Measurements from ENCODE around the gene NFX1. TPM values are rescaled to one million over a fixed set of nuclear protein-coding genes. Genes with fewer than 3 reads are reported as not detected.
A peak's percentile ranks its signal among the peaks of the same experiment; 100 is the strongest.

The NFX1 gene
- total RNA-seq = 10 to 100 TPM; 22.6 to 29.2 (median 24.8) TPM
- long read RNA-seq, partial matches to known transcripts = 4 of 6 reads
- long read RNA-seq, other reads (novel, unspliced or antisense) = 2 of 6 reads

DNA sequence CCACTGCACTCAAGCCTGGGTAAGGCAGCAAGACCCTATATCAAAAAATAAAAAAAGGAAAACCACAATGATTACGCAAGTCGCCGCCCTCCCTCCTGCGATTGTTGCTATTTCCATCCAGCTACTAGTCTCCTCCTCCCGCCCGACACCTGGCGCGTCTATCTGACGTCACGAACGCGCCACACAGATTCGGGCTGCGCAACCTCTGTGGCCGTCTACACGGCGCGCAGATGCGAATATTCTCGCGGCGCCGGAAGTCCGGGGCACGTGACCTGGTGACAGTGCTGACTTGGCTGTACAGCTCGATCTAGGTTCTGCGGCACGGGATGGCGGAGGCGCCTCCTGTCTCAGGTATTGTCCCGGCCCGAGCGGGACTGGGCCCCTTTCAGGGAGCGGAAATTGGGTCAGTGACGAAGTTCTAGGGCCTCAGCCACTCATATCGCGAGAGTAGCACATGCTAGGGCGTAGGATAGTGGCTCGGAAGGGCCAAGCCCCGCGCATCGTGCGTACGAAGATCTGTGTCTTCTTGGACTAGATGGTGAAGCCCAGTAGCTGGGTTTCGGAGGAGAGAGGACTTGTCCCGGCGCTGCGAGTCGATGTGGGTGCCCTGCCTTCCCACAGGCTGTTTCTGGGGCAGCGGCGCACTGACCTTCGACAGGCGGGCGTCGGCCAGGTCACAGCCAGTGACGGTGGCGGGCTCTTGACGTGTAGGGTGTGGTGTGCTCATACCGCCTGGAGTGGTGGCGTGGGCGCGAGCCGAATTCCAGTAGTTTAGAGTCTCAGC lies at the start of gene NFX1:
Gene NFX1 (plus strand): TSS at position 270 of the 784 bp plus-strand sequence. CDS start 57 bp downstream, at position 327.
- Histone ChIP-seq H3K36me3 (peaks cover 0 to 8% (median 3%) of the 10 kb centered on the region in 4 donors), H3K4me1 (peaks cover 0 to 48% (median 19%) of the 10 kb centered on the region in 4 donors), H3K9me3 (no peaks in the 10 kb centered on the region), H3K27me3 (no peaks in the 10 kb centered on the region), H3K27ac (peak within 1 kb of the TSS; percentile 99 to 100 (median 99)), H3K4me3 (peak within 1 kb of the TSS; percentile 88 to 98 (median 97))
- ATAC-seq (peak; percentile 75 to 89 (median 84)), DNase-seq (peak; percentile 97 to 98 (median 98))
- intact Hi-C loops (cut with DNase I) = no loop called here
- peak; percentile 89 for TF ChIP-seq POLR2A (IDR thresholded peaks at IDR 0.05)
- TF ChIP-seq, protein P1, sequence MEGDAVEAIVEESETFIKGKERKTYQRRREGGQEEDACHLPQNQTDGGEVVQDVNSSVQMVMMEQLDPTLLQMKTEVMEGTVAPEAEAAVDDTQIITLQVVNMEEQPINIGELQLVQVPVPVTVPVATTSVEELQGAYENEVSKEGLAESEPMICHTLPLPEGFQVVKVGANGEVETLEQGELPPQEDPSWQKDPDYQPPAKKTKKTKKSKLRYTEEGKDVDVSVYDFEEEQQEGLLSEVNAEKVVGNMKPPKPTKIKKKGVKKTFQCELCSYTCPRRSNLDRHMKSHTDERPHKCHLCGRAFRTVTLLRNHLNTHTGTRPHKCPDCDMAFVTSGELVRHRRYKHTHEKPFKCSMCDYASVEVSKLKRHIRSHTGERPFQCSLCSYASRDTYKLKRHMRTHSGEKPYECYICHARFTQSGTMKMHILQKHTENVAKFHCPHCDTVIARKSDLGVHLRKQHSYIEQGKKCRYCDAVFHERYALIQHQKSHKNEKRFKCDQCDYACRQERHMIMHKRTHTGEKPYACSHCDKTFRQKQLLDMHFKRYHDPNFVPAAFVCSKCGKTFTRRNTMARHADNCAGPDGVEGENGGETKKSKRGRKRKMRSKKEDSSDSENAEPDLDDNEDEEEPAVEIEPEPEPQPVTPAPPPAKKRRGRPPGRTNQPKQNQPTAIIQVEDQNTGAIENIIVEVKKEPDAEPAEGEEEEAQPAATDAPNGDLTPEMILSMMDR (IDR thresholded peaks at IDR 0.05) = no peak
- WGBS (ENCODE audit: insufficient coverage, low coverage, low lambda C conversion rate, missing lambda C conversion rate) = 0% methylated on average over 12 of the region's 63 CpGs

DNA sequence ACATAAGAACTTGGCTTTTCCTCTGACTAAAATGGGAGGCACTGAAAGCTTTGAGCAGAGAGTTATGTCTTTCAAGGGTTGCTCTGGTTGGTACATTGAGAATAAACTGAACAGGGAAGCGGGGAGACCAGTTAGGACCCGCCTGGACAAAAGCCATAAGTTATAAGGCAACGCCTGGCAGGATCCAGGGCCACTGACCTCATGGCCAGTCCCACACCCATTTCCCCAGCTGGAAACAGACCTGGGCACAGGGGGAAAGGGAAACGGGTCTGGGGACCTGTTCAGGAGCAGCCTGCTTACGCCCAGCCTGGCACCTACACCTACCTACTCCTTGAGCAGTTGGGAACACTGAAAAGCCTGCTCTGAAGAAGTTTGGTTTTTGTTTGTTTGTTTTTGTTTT lies 49.0 kb upstream of the NFX1 start:
- H3K9me3 ChIP-seq = no peaks in the 10 kb centered on the region
- H3K36me3 ChIP-seq = no peaks in the 10 kb centered on the region
- no peak overlapping the region for H3K27ac ChIP-seq
- TF ChIP-seq POLR2A (IDR thresholded peaks at IDR 0.05) = no peak
- TF ChIP-seq, protein P1 (IDR thresholded peaks at IDR 0.05) = no peak
- no peak overlapping the region for H3K4me3 ChIP-seq
- H3K4me1 ChIP-seq = no peaks in the 10 kb centered on the region
- no peaks in the 10 kb centered on the region for H3K27me3 ChIP-seq
- 40% methylated on average over 1 of the region's 5 CpGs for WGBS (ENCODE audit: insufficient coverage, low coverage, low lambda C conversion rate, missing lambda C conversion rate)
- intact Hi-C loops (cut with DNase I) = no loop called here
- no peak for DNase-seq
- no peak for ATAC-seq

DNA sequence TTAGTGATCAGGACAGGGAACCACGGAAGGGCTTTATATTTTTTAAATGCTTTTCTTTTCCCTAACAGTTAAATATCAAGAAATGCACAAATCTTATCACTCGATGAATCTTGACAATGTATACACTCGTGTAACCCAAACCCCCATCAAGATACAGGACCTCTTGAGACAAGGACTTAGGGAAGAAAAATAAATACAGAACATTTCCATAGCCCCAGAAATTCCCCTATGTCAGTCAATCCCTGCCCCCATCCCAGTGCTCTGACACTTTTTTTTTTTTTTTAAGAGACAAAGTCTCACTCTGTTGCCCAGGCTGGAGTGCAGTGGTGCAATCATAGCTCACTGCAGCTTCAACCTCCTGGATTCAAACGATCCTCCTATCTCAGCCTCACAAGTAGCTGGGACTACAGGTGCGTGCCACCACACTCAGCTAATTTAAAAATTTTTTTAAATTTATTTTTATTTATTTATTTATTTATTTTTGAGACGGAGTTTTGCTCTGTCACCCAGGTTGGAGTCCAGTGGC lies 47.6 kb upstream of the NFX1 start:
- TF ChIP-seq, protein P1 (IDR thresholded peaks at IDR 0.05) = no peak
- no peak for TF ChIP-seq POLR2A (IDR thresholded peaks at IDR 0.05)
- no peak overlapping the region for H3K27ac ChIP-seq
- DNase-seq (no peak), ATAC-seq (no peak)
- no peaks in the 10 kb centered on the region for H3K27me3 ChIP-seq
- no peaks in the 10 kb centered on the region for H3K36me3 ChIP-seq
- H3K4me1 ChIP-seq = no peaks in the 10 kb centered on the region
- H3K4me3 ChIP-seq = no peak overlapping the region
- intact Hi-C loops (cut with DNase I) = no loop called here
- 61% methylated on average over 4 of the region's 6 CpGs for WGBS (ENCODE audit: insufficient coverage, low coverage, low lambda C conversion rate, missing lambda C conversion rate)
- no peaks in the 10 kb centered on the region for H3K9me3 ChIP-seq

DNA sequence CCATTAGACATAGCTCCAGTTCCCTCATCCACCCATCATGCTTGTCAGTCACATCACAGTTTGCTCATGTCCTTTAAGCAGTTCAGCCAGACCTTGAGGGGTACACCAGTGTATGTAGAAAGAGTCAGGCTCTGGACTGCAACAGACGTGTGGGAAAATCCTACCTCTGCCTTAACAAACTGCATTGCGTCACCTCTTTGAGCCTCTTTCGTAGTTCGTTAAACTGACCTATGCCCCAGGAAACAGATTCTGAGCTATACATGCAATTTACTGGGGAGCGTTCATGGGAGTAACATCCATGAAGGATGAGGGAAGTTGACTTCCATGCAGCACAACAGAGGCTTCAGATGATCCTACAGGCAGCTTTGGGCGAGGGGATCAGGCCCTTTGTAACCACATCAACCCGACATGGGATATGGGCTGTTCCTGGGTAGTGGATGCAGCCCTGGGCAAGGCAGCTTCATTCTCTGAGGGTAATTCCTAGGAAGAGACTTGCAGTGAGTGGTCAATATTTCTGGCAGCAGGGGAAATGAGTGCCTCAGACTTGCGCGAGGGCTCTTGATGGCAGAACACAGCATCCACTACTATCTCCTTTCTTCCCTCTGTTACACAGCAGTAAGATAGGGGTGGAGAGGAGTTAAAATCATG lies 46.1 kb upstream of the NFX1 start:
- WGBS (ENCODE audit: insufficient coverage, low coverage, low lambda C conversion rate, missing lambda C conversion rate) = 55% methylated on average over 5 of the region's 9 CpGs
- ATAC-seq (no peak), DNase-seq (no peak)
- TF ChIP-seq POLR2A (IDR thresholded peaks at IDR 0.05) = no peak
- no peaks in the 10 kb centered on the region for H3K36me3 ChIP-seq
- H3K27me3 ChIP-seq = no peaks in the 10 kb centered on the region
- H3K4me1 ChIP-seq = no peaks in the 10 kb centered on the region
- H3K9me3 ChIP-seq = no peaks in the 10 kb centered on the region
- H3K27ac ChIP-seq = no peak overlapping the region
- H3K4me3 ChIP-seq = no peak overlapping the region
- intact Hi-C loops (cut with DNase I) = no loop called here

DNA sequence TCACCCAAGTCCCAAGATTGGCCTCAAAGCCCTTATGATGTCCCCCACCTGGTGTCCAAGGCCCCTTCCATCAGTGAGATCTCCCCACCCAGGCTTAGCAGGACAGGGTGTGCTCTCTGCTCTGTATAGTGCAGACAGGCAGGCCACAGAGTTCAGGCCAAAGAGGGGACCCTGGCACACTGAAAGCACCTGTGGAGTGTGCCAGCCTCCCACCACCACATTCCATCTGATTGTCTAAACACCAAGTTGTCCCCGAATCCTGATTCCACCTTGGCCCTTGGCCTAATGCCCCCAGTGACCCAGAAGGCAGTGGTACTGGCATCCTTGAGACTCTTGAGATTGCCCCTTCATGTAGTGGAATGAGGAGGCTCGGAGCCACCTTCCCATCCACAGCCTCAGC lies 45.0 kb upstream of the NFX1 start:
- no peak overlapping the region for H3K27ac ChIP-seq
- H3K36me3 ChIP-seq = no peaks in the 10 kb centered on the region
- no peaks in the 10 kb centered on the region for H3K4me1 ChIP-seq
- no peaks in the 10 kb centered on the region for H3K9me3 ChIP-seq
- 100% methylated on average over 1 of the region's 2 CpGs for WGBS (ENCODE audit: insufficient coverage, low coverage, low lambda C conversion rate, missing lambda C conversion rate)
- no peak for ATAC-seq
- intact Hi-C loops (cut with DNase I) = no loop called here
- H3K4me3 ChIP-seq = no peak overlapping the region
- no peaks in the 10 kb centered on the region for H3K27me3 ChIP-seq
- TF ChIP-seq, protein P1 (IDR thresholded peaks at IDR 0.05) = no peak
- no peak for TF ChIP-seq POLR2A (IDR thresholded peaks at IDR 0.05)
- DNase-seq = no peak

Measured in right lobe of liver (tissue), 6 donors.